ENCODE measurements around the gene ARHGAP19.
A peak's percentile ranks its signal among the peaks of the same experiment; 100 is the strongest.
"Not testable (repeated sequence)": the region's sequence is repeated elsewhere in the genome, so short reads cannot be mapped to it uniquely, and the experiment has no call there.

ARHGAP19 gene

DNA sequence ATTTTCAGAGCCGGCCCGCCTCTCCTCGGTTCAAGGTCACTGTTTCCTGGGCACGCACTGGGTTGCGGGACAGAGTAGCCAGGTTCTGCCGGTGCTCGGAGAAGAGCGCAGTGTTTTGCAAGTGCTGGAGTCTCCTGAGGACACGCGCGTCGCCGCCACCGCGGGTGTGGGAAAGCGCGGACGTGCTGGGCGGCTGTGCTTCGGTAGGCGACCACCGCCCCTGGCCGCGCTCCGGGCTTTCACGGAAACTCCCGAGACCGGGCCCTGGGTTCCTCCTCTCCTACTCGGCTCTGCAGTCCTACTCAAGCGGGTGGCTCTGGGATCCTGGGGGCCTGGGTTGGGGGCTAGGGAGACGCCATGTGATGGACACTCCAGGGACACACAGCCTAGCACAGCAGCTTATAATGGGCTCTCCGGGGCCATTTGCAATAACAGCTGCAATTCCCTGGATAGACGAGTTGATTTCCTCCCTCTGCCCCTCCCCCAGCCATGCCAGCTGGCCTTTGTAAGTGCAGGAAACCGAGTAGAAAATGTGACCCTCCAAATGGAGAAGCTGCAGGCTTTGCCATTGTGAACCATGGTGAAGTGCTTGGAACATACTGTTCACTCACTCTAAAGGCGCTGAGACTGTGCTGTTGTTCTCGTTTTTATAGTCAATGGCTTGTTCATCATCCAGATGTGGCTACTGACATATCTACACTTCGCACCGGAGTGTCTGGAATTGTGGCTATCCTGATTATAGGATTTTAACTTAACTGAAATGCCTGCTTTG lies 28.8 kb upstream of the ARHGAP19 start:
- DNase-seq = peak in 1 of 4 experiments; percentile 10

DNA sequence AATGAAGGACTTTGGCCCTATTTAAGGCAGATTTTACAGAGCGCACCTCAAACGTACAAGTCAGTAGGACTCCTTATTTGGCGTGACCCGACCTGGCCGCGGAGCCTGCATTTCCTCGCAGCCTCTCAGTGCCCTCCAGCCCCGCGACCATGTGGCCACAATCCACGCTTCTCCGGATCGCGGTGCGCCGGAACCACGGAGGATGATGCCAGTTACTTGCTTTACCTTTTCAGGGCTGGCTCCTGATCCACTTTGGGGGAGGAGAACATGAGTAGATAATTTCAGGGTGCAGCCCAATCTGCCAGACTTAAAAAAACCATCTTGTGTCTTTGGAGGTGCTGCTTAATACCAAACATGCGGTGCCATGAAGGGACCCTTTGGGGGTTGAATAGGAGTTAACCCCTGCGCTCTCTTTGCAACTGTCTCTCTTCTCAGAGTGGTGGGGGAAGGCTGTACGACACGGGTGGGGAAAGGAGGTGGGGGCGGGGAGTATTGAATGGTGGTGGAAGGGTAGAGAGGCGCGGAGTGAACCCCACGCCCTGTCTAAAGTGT lies 28.1 kb upstream of the ARHGAP19 start:
- peak in 2 of 4 experiments; percentile 11 to 28 for DNase-seq

DNA sequence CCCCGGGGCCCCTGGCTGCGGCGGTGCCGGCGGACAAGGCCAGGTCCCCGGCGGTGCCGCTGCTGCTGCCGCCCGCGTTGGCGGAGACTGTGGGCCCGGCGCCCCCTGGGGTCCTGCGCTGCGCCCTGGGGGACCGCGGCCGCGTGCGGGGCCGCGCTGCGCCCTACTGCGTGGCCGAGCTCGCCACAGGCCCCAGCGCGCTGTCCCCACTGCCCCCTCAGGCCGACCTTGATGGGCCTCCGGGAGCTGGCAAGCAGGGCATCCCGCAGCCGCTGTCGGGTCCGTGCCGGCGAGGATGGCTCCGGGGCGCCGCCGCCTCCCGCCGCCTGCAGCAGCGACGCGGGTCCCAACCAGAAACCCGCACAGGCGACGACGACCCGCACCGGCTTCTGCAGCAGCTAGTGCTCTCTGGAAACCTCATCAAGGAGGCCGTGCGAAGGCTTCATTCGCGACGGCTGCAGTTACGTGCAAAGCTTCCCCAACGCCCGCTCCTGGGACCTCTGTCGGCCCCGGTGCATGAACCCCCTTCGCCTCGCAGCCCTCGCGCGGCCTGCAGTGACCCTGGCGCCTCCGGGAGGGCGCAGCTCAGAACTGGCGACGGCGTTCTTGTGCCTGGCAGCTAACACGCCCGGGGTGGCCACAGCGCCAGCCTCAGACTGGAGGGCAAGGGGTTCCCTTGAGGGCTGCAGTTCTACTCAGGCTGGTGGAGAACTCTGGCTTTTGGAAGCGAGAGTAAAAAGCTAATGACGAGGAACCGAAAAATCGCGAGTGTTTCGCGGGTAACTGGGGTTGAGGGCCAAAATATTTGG lies 27.4 kb upstream of the ARHGAP19 start:
- DNase-seq = peak; percentile 27 to 59 (median 48)

DNA sequence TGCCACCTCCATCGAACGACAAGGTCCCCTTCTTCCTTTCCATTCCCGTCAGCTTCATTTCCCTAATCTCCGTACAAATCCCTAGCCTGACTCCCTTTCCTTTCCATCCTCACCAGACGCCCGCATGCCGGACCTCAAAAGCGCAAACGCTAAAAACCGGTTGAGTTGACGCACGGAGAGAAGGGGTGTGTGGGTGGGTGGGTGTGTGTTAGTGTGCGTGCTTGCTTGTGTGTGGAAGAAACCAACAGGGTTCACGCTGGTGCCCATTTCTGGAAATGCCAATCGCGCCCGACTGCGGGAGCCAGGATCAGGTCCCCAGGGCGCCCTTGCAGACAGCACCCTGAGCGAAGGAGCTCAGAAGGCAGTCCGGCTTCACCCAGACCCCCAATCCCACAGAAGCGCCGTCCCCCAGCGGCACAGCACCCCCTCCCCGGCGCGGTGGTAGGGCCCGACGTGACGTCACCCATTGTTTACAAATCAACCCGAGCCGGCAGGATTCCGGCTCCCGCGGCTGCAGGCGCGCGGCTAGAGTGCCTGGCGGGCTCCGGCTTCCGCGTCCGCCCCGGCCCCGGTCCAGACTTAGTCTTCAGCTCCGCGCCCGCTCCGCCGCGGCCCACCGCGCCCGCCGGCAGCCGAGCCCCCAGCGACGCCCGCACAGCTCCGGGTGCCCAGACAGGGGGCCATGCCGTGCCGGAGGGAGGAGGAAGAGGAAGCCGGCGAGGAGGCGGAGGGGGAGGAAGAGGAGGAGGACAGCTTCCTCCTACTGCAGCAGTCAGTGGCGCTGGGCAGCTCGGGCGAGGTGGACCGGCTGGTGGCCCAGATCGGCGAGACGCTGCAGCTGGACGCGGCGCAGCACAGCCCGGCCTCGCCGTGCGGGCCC lies 26.6 kb upstream of the ARHGAP19 start, which contains the start of gene FRAT1:
Gene FRAT1 (plus strand): TSS at position 500 of the 880 bp plus-strand sequence. CDS start 183 bp downstream, at position 683.
- peak; percentile 66 to 88 (median 81) for DNase-seq

DNA sequence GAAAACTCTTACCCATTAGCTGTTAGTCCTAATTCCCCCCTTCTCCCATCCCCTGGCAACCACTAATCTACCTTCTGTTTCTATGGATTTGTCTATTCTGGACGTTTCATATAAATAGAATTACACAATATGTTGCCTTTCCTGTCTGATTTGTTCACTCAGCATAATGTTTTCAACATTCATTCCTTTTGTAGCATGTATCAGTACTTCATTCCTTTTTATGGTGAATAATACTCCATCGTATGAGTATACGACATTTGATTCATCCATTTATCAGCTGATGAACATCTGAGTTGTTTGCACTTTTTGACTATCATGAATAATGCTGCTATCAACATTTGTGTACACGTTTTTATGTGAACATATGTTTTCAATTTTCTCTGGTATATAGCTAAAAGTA lies 22.2 kb upstream of the ARHGAP19 start:
- DNase-seq = no peak

DNA sequence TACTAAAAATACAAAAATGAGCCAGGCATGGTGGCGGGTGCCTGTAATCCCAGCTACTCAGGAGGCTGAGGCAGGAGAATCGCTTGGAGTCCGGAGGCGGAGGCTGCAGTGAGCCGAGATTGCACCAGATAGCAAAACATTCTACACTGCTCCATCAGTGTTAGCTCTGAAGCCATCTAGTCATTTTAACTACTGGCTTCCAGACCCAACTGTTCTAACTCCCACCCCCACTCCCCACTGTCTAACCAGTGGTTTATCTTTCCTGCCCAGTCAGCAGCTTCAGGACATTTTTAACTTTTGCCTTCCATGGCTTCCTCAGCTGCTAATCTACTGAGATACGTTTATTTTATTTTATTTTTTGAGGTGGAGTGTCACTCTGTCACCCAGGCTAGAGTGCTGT lies 20.5 kb upstream of the ARHGAP19 start:
- no peak for DNase-seq

DNA sequence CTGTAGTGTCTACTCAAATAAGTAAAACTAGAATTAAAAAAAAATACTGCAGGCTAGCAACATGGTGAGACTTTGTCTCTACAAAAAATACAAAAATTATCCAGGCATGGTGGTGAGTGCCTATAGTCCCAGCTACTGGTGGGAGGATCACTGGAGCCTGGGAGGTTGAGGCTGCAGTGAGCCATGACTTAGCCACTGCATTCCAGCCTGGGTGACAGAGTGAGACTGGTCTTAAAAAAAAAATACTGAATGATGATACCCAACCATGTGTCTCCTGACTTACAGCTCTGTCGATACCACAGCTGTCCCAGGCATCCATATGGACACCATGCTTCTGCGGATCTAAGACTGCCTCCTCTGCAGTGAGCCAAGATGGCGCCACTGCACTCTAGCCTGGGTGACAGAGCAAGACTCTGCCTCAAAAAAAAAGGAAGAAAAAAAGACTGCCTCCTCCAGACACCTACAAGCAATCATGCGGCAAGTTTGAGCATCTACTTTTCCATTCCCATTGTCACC lies 18.7 kb upstream of the ARHGAP19 start:
- no peak for DNase-seq

DNA sequence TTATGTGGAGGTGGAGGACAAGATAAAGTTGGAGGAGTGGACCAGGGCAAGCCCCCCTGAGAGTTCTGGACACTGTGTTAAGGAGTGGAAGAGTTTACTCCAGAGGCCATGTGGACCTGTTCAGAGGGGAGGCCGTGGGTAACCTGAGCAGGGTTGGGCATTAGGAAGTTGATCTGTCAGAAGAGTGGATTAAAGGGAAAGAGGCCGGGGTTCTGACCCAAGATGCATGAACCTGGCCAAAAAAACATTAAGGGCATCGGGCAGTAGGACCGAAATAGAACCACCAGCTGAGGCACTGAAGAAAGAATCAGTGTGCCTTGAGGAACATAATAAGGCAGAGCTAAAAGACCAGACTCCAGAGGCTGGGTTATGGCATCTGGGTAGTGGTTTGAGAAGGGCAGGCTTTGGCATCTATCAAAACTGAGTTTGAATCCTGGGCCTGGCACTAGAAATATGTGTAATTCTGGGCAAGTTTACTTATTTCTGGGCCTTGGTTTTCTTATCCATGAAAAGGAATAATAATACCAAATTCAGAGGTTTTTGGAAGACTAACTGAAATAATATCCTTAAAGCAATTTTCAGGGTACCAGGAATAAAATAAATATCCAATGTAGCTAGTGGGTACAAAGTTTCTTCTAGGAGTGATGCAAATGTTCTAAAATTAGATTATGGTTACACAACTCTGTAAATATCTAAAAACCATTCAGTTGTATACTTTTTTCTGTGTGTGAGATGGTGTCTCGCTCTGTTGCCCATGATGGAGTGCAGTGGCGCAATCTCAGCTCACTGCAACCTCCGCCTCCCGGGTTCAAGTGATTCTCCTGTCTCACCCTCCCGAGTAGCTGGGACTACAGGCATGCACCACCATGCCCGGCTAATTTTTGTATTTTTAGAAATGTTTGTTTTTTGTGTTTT lies 15.7 kb upstream of the ARHGAP19 start:
- DNase-seq = no peak

DNA sequence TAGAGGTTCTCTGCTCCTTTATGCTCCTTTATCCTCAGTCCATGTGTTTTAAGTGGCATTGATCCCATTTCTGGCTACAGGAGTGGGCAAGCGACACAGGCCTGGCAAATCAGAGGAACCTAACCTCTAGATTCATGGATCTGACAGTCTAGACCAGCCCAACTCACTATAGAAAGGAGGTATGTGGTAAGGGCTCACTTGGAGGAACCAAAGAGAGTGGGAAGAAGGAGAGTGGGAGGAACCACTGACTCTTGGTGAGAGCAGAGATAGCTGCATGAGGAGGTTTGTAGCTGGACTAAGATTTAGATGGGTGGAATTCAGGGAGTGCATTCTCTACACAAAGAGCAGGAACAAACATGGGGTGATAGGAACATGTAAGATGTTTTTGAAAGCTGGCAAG lies 15.0 kb upstream of the ARHGAP19 start:
- no peak for DNase-seq

DNA sequence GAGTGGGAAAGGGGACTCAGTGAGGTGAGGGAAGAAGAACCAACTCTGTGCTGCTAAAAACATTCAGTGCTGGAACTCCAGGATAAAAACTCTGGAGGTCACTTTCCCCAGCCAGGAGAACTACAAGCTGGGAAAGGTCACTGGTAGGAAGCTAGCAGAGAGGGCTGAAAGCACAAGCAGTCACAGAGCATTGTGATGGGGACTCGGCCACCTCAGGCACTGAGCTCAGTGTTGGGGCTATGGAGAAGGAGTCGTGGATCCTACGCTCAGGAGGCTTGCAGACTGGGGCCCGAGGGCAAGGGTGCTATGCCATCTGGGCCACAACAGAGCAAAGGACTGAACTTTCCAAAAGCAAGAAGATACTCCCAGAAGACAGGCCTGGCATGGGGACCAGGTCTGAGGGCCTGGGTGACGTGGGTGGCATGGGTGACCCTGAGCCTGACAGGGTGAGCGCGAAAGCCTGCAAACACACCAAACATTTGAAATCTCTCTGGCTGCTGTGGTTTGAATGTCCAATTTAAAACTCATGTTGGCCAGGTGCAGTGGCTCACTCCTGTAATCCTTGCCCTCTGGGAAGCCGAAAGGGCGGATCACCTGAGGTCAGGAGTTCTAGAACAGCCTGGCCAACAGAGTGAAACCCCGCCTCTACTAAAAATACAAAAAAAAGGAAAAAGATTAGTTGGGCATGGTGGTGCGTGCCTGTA lies 9.8 kb upstream of the ARHGAP19 start:
- DNase-seq = no peak

DNA sequence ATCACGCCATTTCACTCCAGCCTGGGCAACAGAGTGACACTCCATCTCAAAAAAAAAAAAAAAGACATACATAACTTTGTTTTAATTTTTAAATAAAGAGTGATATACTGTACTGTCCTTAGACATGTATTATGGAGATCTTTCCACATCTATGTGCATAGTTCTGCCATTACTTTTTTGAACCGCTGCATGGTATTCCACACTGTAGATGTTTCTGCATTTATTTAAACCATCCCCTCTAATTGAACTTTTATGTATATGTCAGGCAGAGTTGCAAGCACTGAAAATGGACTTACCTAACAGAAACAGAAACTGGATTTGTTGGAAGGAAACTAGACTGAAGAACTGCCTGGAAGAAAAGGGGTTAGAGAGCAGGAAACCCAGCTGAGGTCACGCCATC lies 8.5 kb upstream of the ARHGAP19 start:
- no peak for DNase-seq

DNA sequence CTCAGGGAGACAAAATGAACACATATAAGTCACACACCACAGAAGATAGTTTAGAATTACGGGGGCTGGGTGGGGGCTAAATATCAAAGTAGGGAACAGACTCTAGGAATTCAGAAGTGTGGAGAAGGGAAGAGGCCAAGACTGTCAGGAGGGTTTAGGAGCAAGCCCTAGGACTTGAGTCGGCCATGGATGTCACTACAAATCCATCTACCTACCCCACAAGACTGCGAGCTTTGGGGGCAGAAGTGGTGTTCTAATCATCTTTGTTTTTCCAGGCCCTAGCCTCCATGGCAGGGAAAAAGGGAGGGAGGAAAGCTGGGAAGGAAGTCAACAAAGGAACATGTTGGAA lies 5.8 kb upstream of the ARHGAP19 start:
- DNase-seq = no peak

DNA sequence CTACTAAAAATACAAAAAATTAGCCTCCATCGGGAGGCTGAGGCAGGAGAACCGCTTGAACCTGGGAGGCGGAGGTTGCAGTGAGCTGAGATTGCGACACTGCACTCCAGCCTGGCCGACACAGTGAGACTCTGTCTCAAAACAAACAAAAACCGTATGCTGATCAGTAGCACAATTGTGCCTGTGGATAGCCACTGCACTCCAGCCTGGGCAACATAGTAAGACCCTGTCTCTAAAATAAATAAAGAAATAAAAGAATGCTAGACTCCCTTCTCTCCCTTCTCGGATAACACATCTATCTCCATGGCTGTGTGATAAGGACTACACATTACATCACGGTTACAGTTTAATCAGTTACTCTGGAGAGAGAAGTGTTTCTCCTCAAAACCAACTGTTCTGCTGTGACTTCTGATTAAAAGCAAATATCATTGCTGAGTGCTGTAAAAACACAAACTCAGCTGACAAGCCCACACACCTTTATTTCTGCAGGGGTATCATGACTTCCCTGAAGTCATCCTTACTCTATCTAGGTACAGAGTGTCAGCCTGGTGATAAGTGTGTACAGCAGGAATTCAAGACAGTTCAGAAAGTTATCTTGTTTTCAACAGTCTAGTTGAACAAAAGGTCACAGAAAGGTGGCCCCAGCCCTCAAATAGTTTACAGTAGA lies 5.3 kb upstream of the ARHGAP19 start:
- DNase-seq = no peak

DNA sequence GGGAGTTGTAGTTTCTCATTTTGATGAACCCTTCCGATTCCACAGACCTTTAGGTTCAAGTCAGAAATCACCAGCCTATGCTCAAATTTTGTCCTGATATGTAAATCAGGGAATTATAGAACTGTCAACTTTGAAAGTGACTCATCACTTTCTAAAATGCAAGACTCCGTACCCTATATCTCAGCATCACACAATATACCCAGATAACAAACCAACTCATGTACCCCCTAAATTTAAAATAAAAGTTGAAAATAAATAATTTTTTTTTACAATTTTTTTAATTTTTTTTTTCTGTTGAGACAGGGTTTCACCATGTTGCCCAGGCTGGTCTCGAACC lies 393 bp upstream of the ARHGAP19 start:
- no peak for DNase-seq

DNA sequence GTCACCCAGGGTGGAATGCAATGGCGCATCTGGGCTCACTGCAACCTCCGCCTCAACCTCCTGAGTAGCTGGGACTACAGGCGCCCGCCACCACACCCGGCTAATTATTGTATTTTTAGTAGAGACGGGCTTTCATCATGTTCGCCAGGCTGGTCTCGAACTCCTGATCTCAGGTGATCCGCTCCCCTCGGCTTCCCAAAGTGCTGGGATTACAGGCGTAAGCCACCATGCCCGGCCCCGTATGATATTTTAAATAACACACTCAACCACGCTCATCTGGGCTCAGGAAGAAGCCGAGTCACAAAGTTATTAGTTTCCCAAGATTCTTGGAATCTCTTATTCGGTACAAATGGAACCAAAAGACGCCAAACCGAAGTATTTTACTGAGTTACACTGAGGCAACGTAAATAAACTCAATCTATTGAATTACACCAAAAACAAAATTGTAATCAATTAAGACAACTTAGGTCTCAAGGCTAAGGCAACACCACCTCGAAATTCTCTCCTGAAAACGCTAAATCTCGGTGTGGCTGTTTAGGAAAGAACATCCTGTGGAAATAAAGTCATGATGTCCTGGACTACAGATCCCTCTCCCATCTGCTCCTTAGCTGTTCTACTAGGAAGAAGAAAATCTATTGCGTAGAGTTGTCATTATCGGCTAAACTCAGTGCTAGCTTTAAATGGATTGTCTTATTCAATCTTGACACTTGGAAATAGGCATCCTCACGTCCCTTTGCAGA lies 910 bp downstream of the ARHGAP19 start:
- DNase-seq = no peak

DNA sequence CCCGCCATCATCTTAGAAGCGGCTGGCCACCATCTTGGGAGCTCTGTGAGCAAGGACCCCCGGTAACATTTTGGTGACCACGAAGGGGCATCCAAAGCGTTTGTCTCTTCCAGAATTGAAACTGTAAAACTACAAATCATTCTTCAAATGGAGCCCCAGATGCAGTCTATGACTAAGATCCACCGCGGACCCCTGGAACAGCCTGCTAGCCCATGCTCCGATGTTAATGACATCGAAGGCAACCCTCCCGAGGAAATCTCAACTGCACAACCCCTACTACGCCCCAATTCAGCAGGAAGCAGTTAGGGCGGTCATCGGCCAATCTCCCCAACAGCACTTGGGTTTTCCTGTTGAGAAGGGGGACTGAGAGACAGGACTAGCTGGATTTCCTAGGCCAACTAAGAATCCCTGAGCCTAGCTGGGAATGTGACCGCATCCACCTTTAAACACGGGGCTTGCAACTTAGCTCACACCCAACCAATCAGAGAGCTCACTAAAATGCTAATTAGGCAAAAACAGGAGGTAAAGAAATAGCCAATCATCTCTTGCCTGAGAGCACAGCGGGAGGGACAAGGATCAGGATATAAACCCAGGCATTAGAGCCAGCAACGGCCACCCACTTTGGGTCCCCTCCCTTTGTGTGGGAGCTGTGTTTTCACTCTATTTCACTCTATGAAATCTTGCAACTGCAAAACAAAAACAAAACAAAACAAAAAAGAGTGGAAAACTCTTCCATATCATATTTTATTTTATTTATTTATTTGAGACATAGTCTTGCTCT lies 1.7 kb downstream of the ARHGAP19 start:
- DNase-seq = not testable (repeated sequence)

DNA sequence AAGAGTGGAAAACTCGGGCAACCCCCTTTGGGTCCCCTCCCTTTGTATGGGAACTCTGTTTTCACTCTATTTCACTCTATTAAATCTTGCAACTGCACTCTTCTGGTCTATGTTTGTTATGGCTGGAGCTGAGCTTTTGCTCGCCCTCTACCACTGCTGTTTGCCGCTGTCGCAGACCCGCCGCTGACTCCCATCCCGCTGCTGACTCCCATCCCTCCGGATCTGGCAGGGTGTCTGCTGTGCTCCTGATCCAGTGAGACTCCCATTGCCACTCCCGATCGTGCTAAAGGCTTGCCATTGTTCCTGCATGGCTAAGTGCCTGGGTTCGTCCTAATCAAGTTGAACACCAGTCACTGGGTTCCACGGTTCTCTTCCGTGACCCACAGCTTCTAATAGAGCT lies 2.4 kb downstream of the ARHGAP19 start:
- not testable (repeated sequence) for DNase-seq

DNA sequence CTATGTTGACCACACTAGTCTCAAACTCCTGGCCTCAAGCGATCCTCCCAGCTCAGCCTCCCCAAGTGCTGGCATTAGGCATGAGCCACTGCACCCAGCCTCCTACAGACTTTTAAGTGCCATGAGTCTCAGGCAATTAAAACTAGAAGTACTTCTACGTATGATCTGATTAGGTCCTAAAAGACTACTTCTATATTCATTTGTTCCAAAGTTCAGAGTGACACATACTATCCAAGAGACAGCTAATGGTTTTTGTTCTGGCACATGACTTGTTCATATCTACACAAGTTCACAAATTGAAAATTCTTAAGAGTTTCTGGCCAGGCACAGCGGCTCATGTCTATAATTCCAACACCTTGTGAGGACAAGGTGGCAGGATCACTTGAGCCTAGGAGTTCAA lies 11.7 kb downstream of the ARHGAP19 start:
- no peak for DNase-seq
